ENCODE results near the gene CCDC197.
A peak's percentile ranks its signal among the peaks of the same experiment; 100 is the strongest.

CCDC197 gene

DNA sequence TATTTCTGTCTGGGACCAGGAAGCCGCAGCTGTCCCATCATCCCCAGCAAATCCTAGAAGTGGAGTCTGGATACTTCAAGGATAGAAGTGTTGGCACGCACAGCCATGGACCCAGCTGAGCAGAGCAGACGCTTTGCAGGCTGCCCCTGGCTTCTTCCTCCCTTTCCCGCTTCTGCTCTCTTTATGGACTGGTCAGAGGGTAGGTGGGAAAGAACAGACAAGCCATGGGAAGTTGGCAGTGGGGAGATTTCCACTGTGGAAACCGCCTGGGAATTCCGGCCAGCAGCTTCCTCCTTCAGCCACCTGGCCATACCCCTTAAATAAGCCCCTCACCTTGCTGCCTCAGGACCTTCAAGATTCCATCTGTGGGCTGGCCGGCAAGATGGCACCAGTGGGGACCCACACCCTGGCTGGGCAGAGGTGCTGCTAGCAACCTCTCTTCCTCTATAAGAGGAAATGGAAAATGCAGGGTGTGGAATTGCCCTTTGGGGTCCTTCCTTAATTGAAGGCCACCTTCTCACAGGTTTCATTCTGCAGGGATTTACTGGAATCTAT is 49.7 kb downstream of the CCDC197 start:
- TF ChIP-seq ZXDB (tag by site-specific recombination; IDR thresholded peaks at IDR 0.05) = no peak
- CTCF ChIA-PET = interaction anchor here (1.0 to 3.4 kb wide), 4 partner anchors 10 to 134 kb away, joined by 3 to 19 read pairs (median 4); no protein-coding TSS in a partner anchor
- POLR2A ChIA-PET = no interaction called here
- Histone ChIP-seq H3K4me1 (ENCODE audit: control insufficient read depth, insufficient read depth, low read length) (peaks cover 4% of the 10 kb centered on the region; the same call in 1 of the 2 replicates), H3K27ac (ENCODE audit: extremely low read depth, low read depth, low read length) (no peak overlapping the region), H3K4me3 (ENCODE audit: low read depth, low read length) (no peak overlapping the region), H3K36me3 (ENCODE audit: control insufficient read depth in 2 of 2, insufficient read depth in 1 of 2, low read length in 2 of 2) (peaks cover 28 to 88% of the 10 kb centered on the region in 2 experiments), H3K9me3 (ENCODE audit: control insufficient read depth, insufficient read depth, low read depth, low read length) (no peaks in the 10 kb centered on the region)

DNA sequence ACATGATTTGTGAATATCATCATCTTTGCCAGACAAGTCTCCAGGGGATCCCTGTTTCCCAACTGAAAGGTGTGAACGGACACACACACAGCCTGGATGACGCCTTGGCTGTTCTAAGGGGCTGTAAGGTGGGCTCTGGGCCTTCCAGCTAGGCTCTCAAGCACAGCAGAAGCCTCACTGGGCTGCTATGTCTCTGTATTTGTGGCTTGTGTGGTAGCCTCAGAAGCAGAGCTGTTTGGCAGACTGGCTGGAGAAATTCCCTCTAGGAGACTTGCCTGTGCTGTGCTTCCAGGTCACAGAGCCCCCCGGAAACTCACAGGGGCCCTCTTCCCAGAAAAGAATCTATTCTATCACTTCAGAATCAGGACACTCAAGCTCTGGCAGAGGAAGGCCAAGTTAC is 50.5 kb downstream of the CCDC197 start:
- Histone ChIP-seq H3K36me3 (ENCODE audit: control insufficient read depth in 2 of 2, insufficient read depth in 1 of 2, low read length in 2 of 2) (peaks cover 32 to 95% of the 10 kb centered on the region in 2 experiments), H3K27ac (ENCODE audit: extremely low read depth, low read depth, low read length) (no peak overlapping the region), H3K4me3 (ENCODE audit: low read depth, low read length) (no peak overlapping the region), H3K9me3 (ENCODE audit: control insufficient read depth, insufficient read depth, low read depth, low read length) (no peaks in the 10 kb centered on the region), H3K4me1 (ENCODE audit: control insufficient read depth, insufficient read depth, low read length) (peaks cover 4% of the 10 kb centered on the region; the same call in 1 of the 2 replicates)
- ChIA-PET POLR2A (no interaction called here), CTCF (interaction anchor here (1.6 to 3.4 kb wide), 5 partner anchors 9 to 133 kb away, joined by 3 to 19 read pairs (median 6); no protein-coding TSS in a partner anchor)
- TF ChIP-seq, protein P1, sequence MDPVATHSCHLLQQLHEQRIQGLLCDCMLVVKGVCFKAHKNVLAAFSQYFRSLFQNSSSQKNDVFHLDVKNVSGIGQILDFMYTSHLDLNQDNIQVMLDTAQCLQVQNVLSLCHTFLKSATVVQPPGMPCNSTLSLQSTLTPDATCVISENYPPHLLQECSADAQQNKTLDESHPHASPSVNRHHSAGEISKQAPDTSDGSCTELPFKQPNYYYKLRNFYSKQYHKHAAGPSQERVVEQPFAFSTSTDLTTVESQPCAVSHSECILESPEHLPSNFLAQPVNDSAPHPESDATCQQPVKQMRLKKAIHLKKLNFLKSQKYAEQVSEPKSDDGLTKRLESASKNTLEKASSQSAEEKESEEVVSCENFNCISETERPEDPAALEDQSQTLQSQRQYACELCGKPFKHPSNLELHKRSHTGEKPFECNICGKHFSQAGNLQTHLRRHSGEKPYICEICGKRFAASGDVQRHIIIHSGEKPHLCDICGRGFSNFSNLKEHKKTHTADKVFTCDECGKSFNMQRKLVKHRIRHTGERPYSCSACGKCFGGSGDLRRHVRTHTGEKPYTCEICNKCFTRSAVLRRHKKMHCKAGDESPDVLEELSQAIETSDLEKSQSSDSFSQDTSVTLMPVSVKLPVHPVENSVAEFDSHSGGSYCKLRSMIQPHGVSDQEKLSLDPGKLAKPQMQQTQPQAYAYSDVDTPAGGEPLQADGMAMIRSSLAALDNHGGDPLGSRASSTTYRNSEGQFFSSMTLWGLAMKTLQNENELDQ (tag by site-specific recombination; IDR thresholded peaks at IDR 0.05; ENCODE audit: low read depth) = no peak
- no peak for TF ChIP-seq ZSCAN23 (tag by site-specific recombination; IDR thresholded peaks at IDR 0.05)
- TF ChIP-seq, protein P2, sequence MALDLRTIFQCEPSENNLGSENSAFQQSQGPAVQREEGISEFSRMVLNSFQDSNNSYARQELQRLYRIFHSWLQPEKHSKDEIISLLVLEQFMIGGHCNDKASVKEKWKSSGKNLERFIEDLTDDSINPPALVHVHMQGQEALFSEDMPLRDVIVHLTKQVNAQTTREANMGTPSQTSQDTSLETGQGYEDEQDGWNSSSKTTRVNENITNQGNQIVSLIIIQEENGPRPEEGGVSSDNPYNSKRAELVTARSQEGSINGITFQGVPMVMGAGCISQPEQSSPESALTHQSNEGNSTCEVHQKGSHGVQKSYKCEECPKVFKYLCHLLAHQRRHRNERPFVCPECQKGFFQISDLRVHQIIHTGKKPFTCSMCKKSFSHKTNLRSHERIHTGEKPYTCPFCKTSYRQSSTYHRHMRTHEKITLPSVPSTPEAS (tag by site-specific recombination; IDR thresholded peaks at IDR 0.05) = no peak
- no peak for TF ChIP-seq ZNF776 (tag by site-specific recombination; IDR thresholded peaks at IDR 0.05; ENCODE audit: borderline replicate concordance)

DNA sequence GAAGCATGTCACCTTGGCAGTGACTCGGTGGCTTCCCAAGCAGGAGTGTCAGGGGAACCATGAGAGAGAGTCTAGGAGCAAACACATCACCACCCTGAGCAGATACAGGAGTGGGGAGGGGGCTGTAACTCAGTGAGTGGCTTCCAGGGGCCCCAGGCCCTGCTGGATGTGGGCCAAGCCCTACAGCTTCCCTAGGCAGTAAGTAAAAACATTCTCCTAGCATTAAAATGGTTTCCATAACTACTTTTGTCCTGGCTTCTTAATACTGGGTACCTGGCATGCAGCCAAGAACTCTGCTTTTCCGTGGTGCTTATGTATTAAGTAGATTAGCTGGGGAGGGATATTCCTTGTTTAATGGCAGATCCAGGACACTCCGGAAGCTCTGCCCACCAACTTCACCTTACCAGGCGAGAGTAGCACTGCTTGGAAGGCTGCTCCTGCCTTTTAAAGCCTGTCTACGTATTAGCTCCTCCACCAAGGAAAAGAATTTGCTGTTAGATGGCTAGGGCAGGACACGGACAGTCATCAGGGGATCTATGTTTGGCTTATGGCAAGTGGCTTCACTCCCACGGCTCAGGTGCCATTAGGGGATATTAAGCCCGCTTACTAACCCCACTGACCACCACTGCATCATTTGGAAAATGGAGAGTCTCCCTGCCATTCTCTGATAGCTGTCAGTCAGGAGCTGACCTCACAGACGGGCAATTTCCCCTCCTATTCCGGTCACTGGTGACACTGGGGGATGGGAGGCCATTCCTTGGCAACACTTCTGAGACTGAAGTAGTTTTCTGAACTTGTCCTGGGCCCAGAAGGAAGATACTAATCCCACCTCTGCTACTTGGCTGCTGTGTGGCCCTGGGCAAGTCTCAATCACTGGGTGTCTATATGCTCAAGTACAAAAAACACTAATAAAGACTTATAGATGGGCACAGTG is 51.9 kb downstream of the CCDC197 start:
- H3K4me3 ChIP-seq (ENCODE audit: low read depth, low read length) = no peak overlapping the region
- ChIA-PET CTCF (interaction anchor here (0.6 to 5.2 kb wide), 7 partner anchors 10 to 131 kb away, joined by 3 to 33 read pairs (median 6); no protein-coding TSS in a partner anchor), POLR2A (no interaction called here)
- H3K9me3 ChIP-seq (ENCODE audit: control insufficient read depth, insufficient read depth, low read depth, low read length) = no peaks in the 10 kb centered on the region
- no peak overlapping the region for H3K27ac ChIP-seq (ENCODE audit: extremely low read depth, low read depth, low read length)
- H3K36me3 ChIP-seq (ENCODE audit: control insufficient read depth in 2 of 2, insufficient read depth in 1 of 2, low read length in 2 of 2) = peaks cover 36 to 96% of the 10 kb centered on the region in 2 experiments
- H3K4me1 ChIP-seq (ENCODE audit: control insufficient read depth, insufficient read depth, low read length) = peaks cover 4% of the 10 kb centered on the region; the same call in 1 of the 2 replicates
- TF ChIP-seq, protein P3, sequence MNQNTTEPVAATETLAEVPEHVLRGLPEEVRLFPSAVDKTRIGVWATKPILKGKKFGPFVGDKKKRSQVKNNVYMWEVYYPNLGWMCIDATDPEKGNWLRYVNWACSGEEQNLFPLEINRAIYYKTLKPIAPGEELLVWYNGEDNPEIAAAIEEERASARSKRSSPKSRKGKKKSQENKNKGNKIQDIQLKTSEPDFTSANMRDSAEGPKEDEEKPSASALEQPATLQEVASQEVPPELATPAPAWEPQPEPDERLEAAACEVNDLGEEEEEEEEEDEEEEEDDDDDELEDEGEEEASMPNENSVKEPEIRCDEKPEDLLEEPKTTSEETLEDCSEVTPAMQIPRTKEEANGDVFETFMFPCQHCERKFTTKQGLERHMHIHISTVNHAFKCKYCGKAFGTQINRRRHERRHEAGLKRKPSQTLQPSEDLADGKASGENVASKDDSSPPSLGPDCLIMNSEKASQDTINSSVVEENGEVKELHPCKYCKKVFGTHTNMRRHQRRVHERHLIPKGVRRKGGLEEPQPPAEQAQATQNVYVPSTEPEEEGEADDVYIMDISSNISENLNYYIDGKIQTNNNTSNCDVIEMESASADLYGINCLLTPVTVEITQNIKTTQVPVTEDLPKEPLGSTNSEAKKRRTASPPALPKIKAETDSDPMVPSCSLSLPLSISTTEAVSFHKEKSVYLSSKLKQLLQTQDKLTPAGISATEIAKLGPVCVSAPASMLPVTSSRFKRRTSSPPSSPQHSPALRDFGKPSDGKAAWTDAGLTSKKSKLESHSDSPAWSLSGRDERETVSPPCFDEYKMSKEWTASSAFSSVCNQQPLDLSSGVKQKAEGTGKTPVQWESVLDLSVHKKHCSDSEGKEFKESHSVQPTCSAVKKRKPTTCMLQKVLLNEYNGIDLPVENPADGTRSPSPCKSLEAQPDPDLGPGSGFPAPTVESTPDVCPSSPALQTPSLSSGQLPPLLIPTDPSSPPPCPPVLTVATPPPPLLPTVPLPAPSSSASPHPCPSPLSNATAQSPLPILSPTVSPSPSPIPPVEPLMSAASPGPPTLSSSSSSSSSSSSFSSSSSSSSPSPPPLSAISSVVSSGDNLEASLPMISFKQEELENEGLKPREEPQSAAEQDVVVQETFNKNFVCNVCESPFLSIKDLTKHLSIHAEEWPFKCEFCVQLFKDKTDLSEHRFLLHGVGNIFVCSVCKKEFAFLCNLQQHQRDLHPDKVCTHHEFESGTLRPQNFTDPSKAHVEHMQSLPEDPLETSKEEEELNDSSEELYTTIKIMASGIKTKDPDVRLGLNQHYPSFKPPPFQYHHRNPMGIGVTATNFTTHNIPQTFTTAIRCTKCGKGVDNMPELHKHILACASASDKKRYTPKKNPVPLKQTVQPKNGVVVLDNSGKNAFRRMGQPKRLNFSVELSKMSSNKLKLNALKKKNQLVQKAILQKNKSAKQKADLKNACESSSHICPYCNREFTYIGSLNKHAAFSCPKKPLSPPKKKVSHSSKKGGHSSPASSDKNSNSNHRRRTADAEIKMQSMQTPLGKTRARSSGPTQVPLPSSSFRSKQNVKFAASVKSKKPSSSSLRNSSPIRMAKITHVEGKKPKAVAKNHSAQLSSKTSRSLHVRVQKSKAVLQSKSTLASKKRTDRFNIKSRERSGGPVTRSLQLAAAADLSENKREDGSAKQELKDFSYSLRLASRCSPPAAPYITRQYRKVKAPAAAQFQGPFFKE (tag by site-specific recombination; IDR thresholded peaks at IDR 0.05; ENCODE audit: borderline replicate concordance) = no peak
- TF ChIP-seq ZNF677 (tag by site-specific recombination; IDR thresholded peaks at IDR 0.05) (no peak), ZNF660 (tag by site-specific recombination; IDR thresholded peaks at IDR 0.05) (0 out of 2 replicates have a peak, but pooled peaks have one; percentile 39), ZNF157 (tag by site-specific recombination; IDR thresholded peaks at IDR 0.05) (no peak), KLF10 (tag by site-specific recombination; IDR thresholded peaks at IDR 0.05) (0 out of 2 replicates have a peak, but pooled peaks have one; percentile 26), ZNF112 (tag by site-specific recombination; IDR thresholded peaks at IDR 0.05) (0 out of 2 replicates have a peak, but pooled peaks have one; percentile 32), ZNF48 (tag by site-specific recombination; IDR thresholded peaks at IDR 0.05) (no peak), ZNF350 (tag by site-specific recombination; IDR thresholded peaks at IDR 0.05) (0 out of 2 replicates have a peak, but pooled peaks have one; percentile 33), ZNF571 (tag by site-specific recombination; IDR thresholded peaks at IDR 0.05) (0 out of 2 replicates have a peak, but pooled peaks have one; percentile 30)
- TF ChIP-seq, protein P4, sequence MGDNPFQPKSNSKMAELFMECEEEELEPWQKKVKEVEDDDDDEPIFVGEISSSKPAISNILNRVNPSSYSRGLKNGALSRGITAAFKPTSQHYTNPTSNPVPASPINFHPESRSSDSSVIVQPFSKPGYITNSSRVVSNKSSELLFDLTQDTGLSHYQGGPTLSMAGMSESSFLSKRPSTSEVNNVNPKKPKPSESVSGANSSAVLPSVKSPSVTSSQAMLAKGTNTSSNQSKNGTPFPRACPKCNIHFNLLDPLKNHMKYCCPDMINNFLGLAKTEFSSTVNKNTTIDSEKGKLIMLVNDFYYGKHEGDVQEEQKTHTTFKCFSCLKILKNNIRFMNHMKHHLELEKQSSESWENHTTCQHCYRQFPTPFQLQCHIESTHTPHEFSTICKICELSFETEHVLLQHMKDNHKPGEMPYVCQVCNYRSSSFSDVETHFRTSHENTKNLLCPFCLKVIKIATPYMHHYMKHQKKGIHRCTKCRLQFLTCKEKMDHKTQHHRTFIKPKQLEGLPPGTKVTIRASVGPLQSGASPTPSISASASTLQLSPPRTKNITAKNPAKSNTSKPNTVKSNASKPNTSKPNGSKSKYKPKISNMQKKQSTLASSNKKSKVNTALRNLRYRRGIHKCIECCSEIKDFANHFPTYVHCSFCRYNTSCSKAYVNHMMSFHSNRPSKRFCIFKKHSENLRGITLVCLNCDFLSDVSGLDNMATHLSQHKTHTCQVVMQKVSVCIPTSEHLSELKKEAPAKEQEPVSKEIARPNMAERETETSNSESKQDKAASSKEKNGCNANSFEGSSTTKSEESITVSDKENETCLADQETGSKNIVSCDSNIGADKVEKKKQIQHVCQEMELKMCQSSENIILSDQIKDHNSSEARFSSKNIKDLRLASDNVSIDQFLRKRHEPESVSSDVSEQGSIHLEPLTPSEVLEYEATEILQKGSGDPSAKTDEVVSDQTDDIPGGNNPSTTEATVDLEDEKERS (tag by site-specific recombination; IDR thresholded peaks at IDR 0.05) = no peak
